ENCODE results near the gene IL25. TPM values are rescaled to one million over a fixed set of nuclear protein-coding genes. Genes with fewer than 3 reads are reported as not detected.

The IL25 gene
- total and polyA plus RNA-seq, 9 donors = not detected

GRCh38 chr14:23353433-23353780 lies 19.2 kb upstream of the IL25 start:
- intact Hi-C loops (cut with DNase I) = no loop called here
- H3K9me3 ChIP-seq = no peaks in the 10 kb centered on the region
- WGBS, 3 donors = 56 to 71% (median 70%) methylated on average over 5 of the region's 5 CpGs
- H3K4me3 ChIP-seq = no peak overlapping the region
- H3K27me3 ChIP-seq = no peaks in the 10 kb centered on the region
- H3K36me3 ChIP-seq = no peaks in the 10 kb centered on the region
- TF ChIP-seq, protein P1, sequence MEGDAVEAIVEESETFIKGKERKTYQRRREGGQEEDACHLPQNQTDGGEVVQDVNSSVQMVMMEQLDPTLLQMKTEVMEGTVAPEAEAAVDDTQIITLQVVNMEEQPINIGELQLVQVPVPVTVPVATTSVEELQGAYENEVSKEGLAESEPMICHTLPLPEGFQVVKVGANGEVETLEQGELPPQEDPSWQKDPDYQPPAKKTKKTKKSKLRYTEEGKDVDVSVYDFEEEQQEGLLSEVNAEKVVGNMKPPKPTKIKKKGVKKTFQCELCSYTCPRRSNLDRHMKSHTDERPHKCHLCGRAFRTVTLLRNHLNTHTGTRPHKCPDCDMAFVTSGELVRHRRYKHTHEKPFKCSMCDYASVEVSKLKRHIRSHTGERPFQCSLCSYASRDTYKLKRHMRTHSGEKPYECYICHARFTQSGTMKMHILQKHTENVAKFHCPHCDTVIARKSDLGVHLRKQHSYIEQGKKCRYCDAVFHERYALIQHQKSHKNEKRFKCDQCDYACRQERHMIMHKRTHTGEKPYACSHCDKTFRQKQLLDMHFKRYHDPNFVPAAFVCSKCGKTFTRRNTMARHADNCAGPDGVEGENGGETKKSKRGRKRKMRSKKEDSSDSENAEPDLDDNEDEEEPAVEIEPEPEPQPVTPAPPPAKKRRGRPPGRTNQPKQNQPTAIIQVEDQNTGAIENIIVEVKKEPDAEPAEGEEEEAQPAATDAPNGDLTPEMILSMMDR (IDR thresholded peaks at IDR 0.05) = no peak
- TF ChIP-seq EP300 (IDR thresholded peaks at IDR 0.05) (no peak), POLR2A (IDR thresholded peaks at IDR 0.05) (no peak)
- peaks cover 4% of the 10 kb centered on the region for H3K4me1 ChIP-seq (ENCODE audit: insufficient read depth)
- H3K27ac ChIP-seq = no peak overlapping the region
- no peak for DNase-seq

DNA sequence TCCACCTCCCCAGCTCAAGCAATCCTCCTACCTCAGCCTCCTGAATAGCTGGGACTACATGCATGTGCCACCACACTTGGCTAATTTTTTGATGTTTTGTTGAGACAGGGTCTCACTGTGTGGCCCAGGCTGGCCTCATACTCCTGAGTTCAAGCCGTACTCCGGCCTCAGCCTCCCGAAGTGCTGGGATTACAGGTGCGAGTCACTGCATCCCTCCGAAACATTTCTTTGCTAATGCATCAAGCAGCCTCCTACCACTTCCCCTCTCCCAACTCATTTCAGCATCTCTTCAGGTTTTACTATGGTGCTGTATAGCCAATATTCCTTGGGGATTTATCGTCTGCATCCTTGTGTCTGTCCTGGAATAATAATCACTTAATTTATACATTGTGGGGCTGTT lies 17.6 kb upstream of the IL25 start:
- H3K4me1 ChIP-seq (ENCODE audit: insufficient read depth) = peaks cover 4% of the 10 kb centered on the region
- H3K4me3 ChIP-seq = no peak overlapping the region
- 78 to 83% (median 79%) methylated on average over 6 of the region's 6 CpGs for WGBS, 3 donors
- no peak for DNase-seq
- no peak overlapping the region for H3K27ac ChIP-seq
- no peaks in the 10 kb centered on the region for H3K27me3 ChIP-seq
- no peaks in the 10 kb centered on the region for H3K9me3 ChIP-seq
- TF ChIP-seq EP300 (IDR thresholded peaks at IDR 0.05) = no peak
- no peak for TF ChIP-seq POLR2A (IDR thresholded peaks at IDR 0.05)
- TF ChIP-seq, protein P1 (IDR thresholded peaks at IDR 0.05) = no peak
- intact Hi-C loops (cut with DNase I) = no loop called here
- no peaks in the 10 kb centered on the region for H3K36me3 ChIP-seq

- H3K27ac ChIP-seq = no peak overlapping the region
- no peak overlapping the region for H3K4me3 ChIP-seq
- no peak for TF ChIP-seq EP300 (IDR thresholded peaks at IDR 0.05)
- TF ChIP-seq, protein P1 (IDR thresholded peaks at IDR 0.05) = no peak
- TF ChIP-seq POLR2A (IDR thresholded peaks at IDR 0.05) = no peak
- no peaks in the 10 kb centered on the region for H3K27me3 ChIP-seq
- DNase-seq = no peak
- no peaks in the 10 kb centered on the region for H3K36me3 ChIP-seq
- peaks cover 4% of the 10 kb centered on the region for H3K4me1 ChIP-seq (ENCODE audit: insufficient read depth)
- no peaks in the 10 kb centered on the region for H3K9me3 ChIP-seq
- intact Hi-C loops (cut with DNase I) = no loop called here
- WGBS, 3 donors = 78 to 86% (median 83%) methylated on average over 6 of the region's 6 CpGs
These were observed 16.7 kb upstream of the IL25 start for GRCh38 chr14:23355871-23356435.

GRCh38 chr14:23356662-23357061 lies 15.9 kb upstream of the IL25 start:
- no peaks in the 10 kb centered on the region for H3K36me3 ChIP-seq
- TF ChIP-seq POLR2A (IDR thresholded peaks at IDR 0.05) (no peak), EP300 (IDR thresholded peaks at IDR 0.05) (no peak)
- TF ChIP-seq, protein P1 (IDR thresholded peaks at IDR 0.05) = no peak
- H3K4me3 ChIP-seq = no peak overlapping the region
- no peaks in the 10 kb centered on the region for H3K9me3 ChIP-seq
- no peak for DNase-seq
- 92 to 100% (median 94%) methylated on average over 4 of the region's 4 CpGs for WGBS, 3 donors
- no peak overlapping the region for H3K27ac ChIP-seq
- no peaks in the 10 kb centered on the region for H3K27me3 ChIP-seq
- intact Hi-C loops (cut with DNase I) = no loop called here
- peaks cover 2% of the 10 kb centered on the region for H3K4me1 ChIP-seq (ENCODE audit: insufficient read depth)

Data from ovary (tissue), 9 donors.